HG03135 (cell line): ENCODE measurements around the gene SERGEF.

Source experiments
- ATAC-seq: cut with Tn5 transposase; IDR thresholded peaks from one replicate; pipeline ENCODE4 v1.9.1; 2021; ENCODE audit warnings: mild to moderate bottlenecking, moderate library complexity; ENCODE audit not compliant: unreplicated experiment

SERGEF gene

DNA sequence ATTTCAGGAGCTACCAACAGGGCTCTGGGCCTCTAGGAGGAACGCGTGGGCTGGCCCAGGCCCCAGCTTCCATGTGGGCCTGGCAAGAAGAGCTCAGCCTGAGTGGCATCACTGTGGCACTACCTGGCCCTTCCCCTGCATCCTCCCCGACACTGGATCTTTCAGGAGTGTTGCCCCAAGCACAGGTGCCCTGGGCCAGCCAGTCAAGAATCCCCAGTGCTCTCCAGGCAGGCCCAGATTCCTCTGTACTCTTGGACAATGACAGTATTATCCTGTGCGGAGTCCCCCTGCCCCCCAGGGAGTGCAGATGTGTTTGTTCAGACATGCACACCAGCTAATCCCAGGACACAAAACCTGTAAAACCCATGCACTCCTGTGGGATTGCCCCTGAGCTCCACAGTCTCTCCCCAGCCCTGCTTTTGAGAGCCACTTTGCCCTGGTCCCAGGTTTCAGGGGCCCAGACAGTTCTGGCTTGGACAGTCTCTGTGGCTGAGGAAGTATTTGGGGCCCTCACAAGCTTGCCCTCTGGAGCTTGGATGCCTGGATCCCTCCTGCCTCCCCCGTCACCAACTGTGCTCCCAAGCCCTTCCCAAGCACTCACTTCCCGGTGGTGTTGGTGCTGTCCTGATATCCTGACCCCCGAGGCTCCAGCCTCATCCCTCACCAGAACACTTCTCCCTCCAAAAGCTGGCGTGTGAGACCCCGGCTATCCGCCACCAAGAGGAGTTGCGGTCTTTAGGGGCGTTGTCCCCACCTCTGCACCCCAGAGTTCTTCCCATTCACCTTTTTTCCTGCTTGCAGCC lies 238.4 kb downstream of the SERGEF start:
- ATAC-seq: no peak

DNA sequence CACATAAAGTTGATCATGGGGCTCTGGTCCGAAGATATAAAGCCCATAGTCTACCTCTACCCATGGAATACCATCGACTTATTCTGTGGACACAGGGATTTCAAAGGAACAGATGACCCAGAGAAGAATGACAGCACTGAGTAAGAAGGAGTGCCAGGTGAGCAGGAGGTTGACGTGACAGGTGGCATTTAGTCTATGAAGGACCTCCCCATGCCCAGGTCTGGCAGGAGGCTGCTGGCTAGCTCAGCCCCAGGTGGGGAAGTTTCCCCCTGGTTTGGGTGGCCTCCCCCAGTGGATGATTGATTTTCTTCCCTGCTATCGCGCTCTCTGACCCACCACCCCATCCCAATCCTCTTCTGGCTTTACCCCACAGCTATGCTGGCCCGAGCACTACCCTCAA lies 239.2 kb downstream of the SERGEF start:
- ATAC-seq: no peak

GRCh38 chr11:17772704-17773600 lies 239.9 kb downstream of the SERGEF start:
- no peak for ATAC-seq

DNA sequence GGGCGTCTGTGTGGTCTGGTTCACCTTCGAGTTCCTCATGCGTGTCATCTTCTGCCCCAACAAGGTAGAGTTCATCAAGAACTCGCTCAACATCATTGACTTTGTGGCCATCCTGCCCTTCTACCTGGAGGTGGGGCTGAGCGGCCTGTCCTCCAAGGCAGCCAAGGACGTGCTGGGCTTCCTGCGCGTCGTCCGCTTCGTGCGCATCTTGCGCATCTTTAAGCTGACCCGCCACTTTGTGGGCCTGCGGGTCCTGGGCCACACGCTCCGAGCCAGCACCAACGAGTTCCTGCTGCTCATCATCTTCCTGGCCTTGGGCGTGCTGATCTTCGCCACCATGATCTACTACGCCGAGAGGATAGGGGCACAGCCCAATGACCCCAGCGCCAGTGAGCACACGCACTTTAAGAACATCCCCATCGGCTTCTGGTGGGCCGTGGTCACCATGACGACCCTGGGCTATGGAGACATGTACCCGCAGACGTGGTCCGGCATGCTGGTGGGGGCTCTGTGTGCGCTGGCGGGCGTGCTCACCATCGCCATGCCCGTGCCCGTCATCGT lies 240.9 kb downstream of the SERGEF start:
- no peak for ATAC-seq

DNA sequence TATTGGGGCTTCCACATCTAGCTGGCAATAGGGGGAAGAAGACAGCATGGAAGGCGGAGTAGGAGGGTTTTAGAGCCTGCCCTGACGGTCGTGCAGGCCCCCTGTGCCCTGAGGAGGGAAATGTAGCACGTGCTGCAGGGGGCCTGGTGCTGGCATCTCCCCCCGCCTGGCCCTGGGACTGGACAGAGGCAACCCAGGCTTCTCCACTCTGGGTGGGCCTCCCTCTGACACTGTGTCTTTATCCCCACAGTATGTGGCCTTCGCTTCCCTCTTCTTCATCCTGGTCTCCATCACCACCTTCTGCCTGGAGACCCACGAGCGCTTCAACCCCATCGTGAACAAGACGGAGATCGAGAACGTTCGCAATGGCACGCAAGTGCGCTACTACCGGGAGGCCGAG lies 241.4 kb downstream of the SERGEF start:
- no peak for ATAC-seq

GRCh38 chr11:17770917-17771316 lies 241.9 kb downstream of the SERGEF start:
- ATAC-seq: no peak

GRCh38 chr11:17770048-17770652 lies 242.7 kb downstream of the SERGEF start:
- ATAC-seq: no peak

DNA sequence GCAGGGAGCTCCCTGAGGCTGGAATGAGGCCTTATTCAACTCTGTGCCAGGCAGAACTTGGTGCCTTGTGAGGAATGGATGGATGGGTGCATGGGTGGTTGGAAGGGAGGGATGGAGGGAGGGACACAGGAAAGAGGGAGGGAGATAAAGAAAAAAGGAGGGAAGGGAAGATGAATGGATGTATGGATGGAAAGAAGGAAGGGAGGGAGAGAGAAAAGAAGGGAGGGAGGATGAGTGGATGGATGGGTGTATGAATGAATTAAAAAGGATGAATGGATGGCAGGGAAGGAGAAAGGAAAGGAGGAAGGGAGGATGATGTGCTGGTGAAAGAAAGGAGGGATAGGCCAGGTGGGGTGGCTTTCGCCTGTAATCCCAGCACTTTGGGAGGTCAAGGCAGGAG lies 243.6 kb downstream of the SERGEF start:
- no peak for ATAC-seq

GRCh38 chr11:17768547-17768946 lies 244.3 kb downstream of the SERGEF start:
- ATAC-seq: no peak

GRCh38 chr11:17767914-17768313 lies 244.9 kb downstream of the SERGEF start:
- no peak for ATAC-seq

DNA sequence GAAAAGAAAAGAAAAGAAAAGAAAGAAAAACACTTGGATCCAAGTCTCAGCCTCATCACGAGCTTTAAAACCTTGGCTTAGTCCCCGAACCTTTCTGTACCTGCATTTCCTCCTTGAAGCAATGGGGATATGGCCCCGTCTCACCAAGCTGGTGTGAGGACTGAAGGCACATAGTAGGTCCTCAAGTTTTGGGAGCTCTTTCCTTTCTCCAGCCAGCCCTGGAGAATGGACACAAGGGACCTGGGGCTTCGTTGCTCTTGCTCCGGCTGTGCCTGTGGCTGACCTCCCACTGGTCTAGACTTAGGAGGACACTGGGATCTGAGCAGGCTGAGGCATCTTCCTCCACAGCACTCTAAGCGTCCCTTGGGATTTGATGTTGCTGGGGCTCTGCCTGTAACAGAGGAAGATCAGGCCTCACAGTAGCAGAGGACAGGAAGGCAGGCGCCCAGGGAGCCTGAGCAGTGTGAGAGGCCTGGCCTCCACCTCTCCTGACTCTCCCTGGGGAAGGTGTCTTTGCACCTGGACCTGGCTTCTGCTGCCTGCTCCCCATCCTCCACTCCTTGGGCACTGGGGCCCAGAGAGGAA lies 245.5 kb downstream of the SERGEF start:
- no peak for ATAC-seq

DNA sequence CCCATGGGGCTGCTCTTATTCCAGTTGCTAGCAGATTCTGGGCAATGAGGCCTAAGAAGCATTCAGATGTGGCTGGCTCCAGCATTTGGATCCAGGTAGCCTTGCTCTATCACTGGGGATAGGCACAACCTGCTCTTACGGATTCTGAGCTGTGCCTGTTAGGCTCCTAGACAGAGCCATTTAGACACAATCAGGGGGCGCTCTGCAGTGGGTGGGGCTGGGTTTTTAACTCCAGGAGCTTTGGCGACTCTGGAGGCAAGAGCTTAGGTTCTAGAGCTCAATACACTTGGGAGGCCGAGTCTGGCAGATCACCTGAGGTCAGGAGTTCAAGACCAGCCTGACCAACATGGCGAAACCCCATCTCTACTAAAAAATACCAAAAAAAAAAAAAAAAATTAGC lies 246.3 kb downstream of the SERGEF start:
- ATAC-seq: no peak

DNA sequence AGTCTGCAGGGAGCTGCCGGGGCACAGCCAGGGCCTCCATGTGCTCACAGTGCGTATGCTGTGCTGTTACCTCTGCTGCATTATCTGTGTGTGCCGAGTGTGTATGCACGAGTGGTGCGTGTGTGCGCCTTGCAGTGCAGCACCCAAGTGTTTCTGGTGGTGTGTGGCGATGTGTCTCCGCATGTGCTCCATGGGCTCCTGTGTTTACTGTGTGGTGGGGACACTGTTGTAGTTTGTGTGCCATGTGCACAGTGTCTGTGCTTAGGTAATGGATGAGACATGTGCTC lies 246.8 kb downstream of the SERGEF start:
- no peak for ATAC-seq

DNA sequence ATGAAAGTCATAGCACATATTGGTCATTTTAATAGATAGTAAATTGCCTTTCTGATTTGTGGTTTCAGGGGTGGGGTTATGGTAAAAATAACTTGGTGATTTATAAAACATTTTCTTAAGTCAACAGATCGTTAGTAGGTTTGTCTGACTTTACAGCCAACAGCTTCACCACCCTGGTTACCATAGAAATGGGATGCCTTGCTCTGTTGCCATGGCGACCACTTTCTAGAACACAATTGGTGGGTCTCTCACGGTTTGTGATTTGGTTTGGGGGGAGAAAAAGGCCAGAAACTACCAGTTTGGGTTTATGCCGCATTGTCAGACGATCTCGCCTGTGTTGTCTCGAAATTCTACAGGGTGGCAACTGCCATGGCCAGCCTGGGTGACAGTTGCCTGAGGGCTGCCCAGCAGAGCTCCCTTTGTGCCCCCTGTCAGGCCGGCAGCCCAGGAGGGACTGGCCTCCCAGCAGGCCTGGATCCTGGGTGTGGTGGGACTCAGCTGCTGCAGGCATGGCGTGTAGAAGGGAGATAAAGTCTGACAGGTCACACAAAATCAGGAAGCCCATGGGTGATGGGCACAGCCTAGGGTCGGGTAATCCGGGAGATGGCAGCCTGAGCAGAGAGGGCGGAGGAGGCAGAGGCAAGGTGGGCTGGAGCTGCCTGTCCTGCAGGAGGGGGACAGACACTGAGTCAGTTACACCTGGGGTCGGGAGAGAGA lies 247.3 kb downstream of the SERGEF start:
- ATAC-seq: no peak

DNA sequence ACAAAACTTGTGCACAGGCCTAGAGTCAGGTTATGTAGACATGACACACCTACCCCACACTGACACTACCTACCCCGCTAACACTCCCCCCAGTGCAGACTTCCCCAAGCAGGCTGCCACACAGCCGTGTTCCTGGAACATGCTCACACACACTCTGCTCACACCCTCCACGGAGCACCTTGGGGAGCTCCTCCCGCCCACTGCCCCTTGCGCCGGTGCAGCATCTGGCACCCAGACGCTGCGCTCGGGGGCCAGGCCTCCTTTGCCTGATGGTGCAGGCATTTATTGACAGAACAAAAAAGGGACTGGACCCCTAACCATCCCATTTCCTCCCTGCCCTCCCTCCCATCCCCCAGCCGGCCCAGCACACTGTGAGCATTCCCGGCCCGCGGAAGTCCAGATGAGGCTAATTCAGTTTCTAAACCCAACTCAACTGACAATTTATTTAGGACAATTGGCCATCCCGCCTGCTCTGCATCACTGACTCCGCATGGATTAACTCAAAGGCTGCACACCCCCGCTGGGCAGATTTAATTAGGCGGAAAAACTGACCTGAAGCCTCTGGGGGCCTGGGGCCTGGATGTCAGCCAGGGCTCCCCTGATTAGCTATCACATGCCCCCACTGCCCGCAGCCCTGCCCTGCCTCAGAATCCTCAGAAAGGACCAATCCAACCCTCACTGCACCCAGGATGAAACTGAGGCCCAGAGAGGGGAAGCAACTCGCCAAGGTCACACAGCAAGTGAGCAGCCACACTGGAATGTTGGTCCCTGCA lies 248.2 kb downstream of the SERGEF start:
- no peak for ATAC-seq

GRCh38 chr11:17763703-17764102 lies 249.1 kb downstream of the SERGEF start:
- ATAC-seq: no peak

- no peak for ATAC-seq
Measured at GRCh38 chr11:17763244-17763643, 249.6 kb downstream of the SERGEF start.

GRCh38 chr11:17762309-17762974 lies 250.4 kb downstream of the SERGEF start:
- no peak for ATAC-seq
